Testis (tissue), 5 donors: Measurements from ENCODE around the gene ZFP36L1. TPM values are rescaled to one million over a fixed set of nuclear protein-coding genes. Genes with fewer than 3 reads are reported as not detected.
A peak's percentile ranks its signal among the peaks of the same experiment; 100 is the strongest.

ENCODE experiments used
- DNase-seq: peaks from one replicate; pipeline ENCODE4 v3.0.0-alpha.2; 2019
- H3K27ac ChIP-seq, 2 donors: fragments of 200-600 bp; sonication (generic); one replicate each; pipeline ENCODE4 v1.5.1; 2019
- H3K27me3 ChIP-seq: fragments of 200-600 bp; sonication (generic); one replicate; pipeline ENCODE4 v1.5.1; 2019
- H3K36me3 ChIP-seq: fragments of 200-600 bp; sonication (generic); one replicate; pipeline ENCODE4 v1.5.1; 2017; ENCODE audit warnings: low read depth; ENCODE audit errors: missing control alignments
- H3K4me1 ChIP-seq: fragments of 200-600 bp; sonication (generic); one replicate; pipeline ENCODE4 v1.5.1; 2019
- H3K4me3 ChIP-seq, 2 donors: fragments of 200-600 bp; sonication (generic); one replicate each; pipeline ENCODE4 v1.5.1; 2017 to 2019
- H3K9me3 ChIP-seq: fragments of 200-600 bp; sonication (generic); one replicate; pipeline ENCODE4 v1.5.1; 2017
- POLR2A ChIP-seq: fragments of 450-650 bp; IDR thresholded peaks from one replicate; pipeline ENCODE4 v1.6.1; 2017; ENCODE audit warnings: antibody characterized with exemption, mild to moderate bottlenecking, moderate library complexity
- WGBS, 2 donors: methylation state at CpG; one replicate each; pipeline ENCODE4 v1.1.5; 2018; 5-methylcytosine and 5-hydroxymethylcytosine counted together
- intact Hi-C: fragments of 100-400 bp; cut with DNase I; formaldehyde crosslinking; loops from one replicate; pipeline ENCODE4 v1.15.1; 2023; ENCODE audit warnings: low total_unique reads
- long read RNA-seq, 2 donors: transcript quantifications; one replicate each; lab custom pipeline, GENCODE V29; 2026
- polyA plus RNA-seq: library from polyadenylated mRNA; stranded (reverse); fragments of 350-450 nt; fragmentation: Illumina TruSeq; extraction: RNeasy Lipid Tissue Mini Kit (QIAGEN cat#74804); gene quantifications from one replicate; pipeline ENCODE4 v1.2.3, GENCODE V29; 2014; ENCODE audit warnings: low read depth, low replicate concordance; ENCODE audit not compliant: insufficient read depth
- total RNA-seq, 2 donors: library from RNA; depleted of rRNA; stranded (reverse); fragments of >200 nt; gene quantifications; one replicate each; pipeline ENCODE4 v1.2.3, GENCODE V29; 2016
- TF ChIP-seq, protein P1 (sequence below), 3 experiments: fragments of 450-650 bp in 2 of 3; fragments of 200-600 bp in 1 of 3; sonication (generic) in 1 of 3; IDR thresholded peaks; one replicate each; pipeline ENCODE4 v1.5.1; 2016 to 2019; ENCODE audit warnings: antibody characterized with exemption in 3 of 3, mild to moderate bottlenecking in 2 of 3, moderate library complexity in 1 of 3

The ZFP36L1 gene, protein sequence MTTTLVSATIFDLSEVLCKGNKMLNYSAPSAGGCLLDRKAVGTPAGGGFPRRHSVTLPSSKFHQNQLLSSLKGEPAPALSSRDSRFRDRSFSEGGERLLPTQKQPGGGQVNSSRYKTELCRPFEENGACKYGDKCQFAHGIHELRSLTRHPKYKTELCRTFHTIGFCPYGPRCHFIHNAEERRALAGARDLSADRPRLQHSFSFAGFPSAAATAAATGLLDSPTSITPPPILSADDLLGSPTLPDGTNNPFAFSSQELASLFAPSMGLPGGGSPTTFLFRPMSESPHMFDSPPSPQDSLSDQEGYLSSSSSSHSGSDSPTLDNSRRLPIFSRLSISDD
- total RNA-seq (100 to 1,000 TPM; 176 to 301 TPM), polyA plus RNA-seq (120 TPM)
- long read RNA-seq, donor 1, transcript ZFP36L1-202 (2 exons, 3,190 nt): major isoform, 369 of 379 reads
- long read RNA-seq, donor 1, partial matches to known transcripts: 0 of 379 reads
- long read RNA-seq, donor 1, other reads (novel, unspliced or antisense): 9 of 379 reads
- long read RNA-seq, donor 2, transcript ZFP36L1-202 (2 exons, 3,190 nt): major isoform, 160 of 161 reads
- long read RNA-seq, donor 2, partial matches to known transcripts: 0 of 161 reads
- long read RNA-seq, donor 2, other reads (novel, unspliced or antisense): 0 of 161 reads

DNA sequence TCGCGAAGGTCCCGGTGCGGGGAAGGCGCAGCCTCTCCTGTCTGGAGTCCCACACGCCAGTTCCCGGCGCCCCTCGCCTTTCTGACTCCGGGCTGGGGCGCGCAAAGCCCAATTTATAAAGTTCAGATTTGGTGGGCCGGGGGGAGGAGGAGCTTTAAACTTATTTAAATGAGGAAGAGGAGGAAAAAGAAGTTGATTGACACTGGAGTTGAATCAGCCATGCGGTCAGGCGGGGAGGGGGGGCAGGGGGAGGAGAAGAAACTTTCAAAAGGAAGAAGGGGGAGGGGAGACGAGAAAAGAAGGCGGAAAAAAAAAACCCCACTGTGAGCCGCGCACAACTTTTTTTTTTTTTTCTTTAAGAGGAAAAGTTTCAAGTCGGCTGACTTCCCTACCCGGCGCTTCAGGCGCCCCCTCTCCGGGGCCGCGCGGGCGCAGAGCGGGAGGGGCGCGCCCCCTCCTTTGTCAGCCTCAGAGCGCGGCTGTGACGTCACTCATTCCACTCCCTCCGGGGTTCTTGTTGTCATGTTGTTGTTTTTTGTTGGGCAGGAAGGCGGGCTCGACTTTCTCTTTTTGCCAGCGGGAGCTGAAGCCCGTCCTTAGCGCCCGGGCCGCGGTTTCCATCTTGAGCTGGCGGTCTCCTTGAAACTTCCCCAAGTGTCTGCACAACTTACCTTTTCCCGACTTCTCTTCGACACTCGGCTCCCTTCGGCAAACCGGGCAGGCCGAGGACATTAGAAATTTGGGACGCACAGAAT is at the start of gene ZFP36L1:
Gene ZFP36L1, minus strand, starts transcription at position 89 of the 755 bp plus-strand sequence. CDS start 129 bp downstream, outside the sequence.
- WGBS, 2 donors: 0 to 1% methylated on average over 51 of the region's 51 CpGs
- Histone ChIP-seq H3K4me1 (peaks cover 12% of the 10 kb centered on the region), H3K9me3 (no peaks in the 10 kb centered on the region), H3K4me3 (peak within 1 kb of the TSS; percentile 81 to 92), H3K27ac (peak within 1 kb of the TSS; percentile 99 to 100), H3K27me3 (no peaks in the 10 kb centered on the region), H3K36me3 (no peaks in the 10 kb centered on the region)
- intact Hi-C loops: loop anchor here (10.0 kb wide), 1 partner anchor 248 kb away; no protein-coding TSS in a partner anchor
- TF ChIP-seq POLR2A: peak; percentile 100
- TF ChIP-seq, protein P1, sequence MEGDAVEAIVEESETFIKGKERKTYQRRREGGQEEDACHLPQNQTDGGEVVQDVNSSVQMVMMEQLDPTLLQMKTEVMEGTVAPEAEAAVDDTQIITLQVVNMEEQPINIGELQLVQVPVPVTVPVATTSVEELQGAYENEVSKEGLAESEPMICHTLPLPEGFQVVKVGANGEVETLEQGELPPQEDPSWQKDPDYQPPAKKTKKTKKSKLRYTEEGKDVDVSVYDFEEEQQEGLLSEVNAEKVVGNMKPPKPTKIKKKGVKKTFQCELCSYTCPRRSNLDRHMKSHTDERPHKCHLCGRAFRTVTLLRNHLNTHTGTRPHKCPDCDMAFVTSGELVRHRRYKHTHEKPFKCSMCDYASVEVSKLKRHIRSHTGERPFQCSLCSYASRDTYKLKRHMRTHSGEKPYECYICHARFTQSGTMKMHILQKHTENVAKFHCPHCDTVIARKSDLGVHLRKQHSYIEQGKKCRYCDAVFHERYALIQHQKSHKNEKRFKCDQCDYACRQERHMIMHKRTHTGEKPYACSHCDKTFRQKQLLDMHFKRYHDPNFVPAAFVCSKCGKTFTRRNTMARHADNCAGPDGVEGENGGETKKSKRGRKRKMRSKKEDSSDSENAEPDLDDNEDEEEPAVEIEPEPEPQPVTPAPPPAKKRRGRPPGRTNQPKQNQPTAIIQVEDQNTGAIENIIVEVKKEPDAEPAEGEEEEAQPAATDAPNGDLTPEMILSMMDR (IDR thresholded peaks at IDR 0.05): peak in 1 of 3 experiments; percentile 10
- peak; percentile 96 for DNase-seq

DNA sequence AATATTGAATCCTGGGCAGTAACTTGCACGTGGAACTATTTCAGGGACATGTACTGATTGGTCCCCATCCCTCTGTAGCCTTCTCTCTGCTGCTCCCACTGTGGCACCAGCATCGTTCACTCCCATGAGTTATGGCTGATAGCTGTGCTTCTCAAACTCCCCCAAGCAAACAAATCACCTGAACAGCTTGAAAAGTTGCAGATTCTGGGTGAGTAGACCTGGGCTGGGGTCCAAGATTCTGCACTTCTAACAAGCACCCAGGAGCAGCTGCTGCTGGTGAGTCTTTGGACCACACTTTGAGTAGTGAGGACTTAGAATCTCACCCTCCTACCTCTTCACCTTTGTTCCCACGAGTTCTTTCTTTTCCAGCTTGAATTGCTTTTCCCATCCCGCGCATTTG is 49.4 kb upstream of the ZFP36L1 start:
- Histone ChIP-seq H3K27me3 (no peaks in the 10 kb centered on the region), H3K4me1 (peaks cover 5% of the 10 kb centered on the region), H3K36me3 (no peaks in the 10 kb centered on the region), H3K4me3 (no peak overlapping the region), H3K9me3 (no peaks in the 10 kb centered on the region), H3K27ac (no peak overlapping the region)
- 64 to 76% methylated on average over 4 to 5 of the region's 5 CpGs for WGBS, 2 donors
- no peak for TF ChIP-seq POLR2A
- TF ChIP-seq, protein P1 (IDR thresholded peaks at IDR 0.05): no peak
- no peak for DNase-seq
- intact Hi-C loops: no loop called here

DNA sequence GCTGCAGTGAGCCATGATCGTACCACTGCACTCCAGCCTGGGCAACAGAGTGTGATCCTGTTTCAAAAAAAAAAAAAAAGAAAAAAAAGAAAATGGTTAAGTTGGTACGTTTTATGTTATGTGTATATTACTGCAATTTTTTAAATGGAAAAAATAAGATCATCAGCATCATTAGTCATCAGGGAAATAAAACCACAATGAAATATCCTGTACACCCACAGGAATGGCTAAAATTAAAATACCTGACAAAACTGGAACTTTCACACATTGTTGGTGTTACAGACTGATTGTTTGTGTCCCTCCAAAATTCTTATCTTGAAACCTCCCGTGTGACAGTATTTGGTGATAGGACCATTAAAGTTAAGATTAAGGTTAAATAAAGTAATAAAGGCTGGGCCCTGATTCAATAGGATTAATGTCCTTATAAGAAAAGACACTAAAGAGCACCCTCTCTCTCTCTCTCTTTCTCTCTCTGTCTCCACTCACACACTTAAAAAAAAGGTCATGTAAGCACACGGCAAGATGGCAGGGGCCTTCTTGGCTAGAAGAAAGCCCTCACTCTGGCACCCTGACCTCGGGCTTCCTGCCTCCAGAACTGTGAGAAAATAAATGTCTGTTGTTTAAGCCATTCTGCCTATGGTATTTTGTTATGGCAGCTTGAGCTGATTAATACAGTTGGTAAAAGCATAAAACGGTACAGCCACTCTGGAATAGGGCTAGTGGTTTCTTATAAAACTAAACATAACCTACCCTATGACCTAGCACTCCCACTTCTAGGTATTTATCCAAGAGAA is 48.3 kb upstream of the ZFP36L1 start:
- intact Hi-C loops: no loop called here
- peaks cover 5% of the 10 kb centered on the region for H3K4me1 ChIP-seq
- 66 to 72% methylated on average over 6 of the region's 6 CpGs for WGBS, 2 donors
- DNase-seq: no peak
- no peak overlapping the region for H3K4me3 ChIP-seq
- no peaks in the 10 kb centered on the region for H3K36me3 ChIP-seq
- no peaks in the 10 kb centered on the region for H3K27me3 ChIP-seq
- no peak for TF ChIP-seq POLR2A
- TF ChIP-seq, protein P1 (IDR thresholded peaks at IDR 0.05): no peak
- no peaks in the 10 kb centered on the region for H3K9me3 ChIP-seq
- no peak overlapping the region for H3K27ac ChIP-seq

DNA sequence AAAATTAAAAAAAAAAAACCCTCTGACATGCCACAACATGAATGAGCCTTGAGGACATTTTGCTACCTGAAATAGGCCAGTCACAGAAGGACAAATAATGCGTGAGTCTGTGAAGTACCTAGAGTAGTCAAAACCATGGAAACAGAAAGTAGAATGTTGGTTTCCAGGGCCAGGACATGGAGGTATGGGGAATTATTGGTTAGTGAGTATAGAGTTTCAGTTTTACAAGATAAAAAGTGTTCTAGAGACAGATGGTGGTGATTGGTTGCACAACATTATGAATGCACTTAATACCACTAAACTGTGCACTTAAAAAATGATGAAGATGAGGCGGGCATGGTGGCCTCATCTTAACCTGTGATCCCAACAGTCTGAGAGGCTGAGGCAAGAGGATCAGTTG is 47.6 kb upstream of the ZFP36L1 start:
- TF ChIP-seq, protein P1 (IDR thresholded peaks at IDR 0.05): no peak
- TF ChIP-seq POLR2A: no peak
- intact Hi-C loops: no loop called here
- Histone ChIP-seq H3K4me3 (no peak overlapping the region), H3K27ac (no peak overlapping the region), H3K27me3 (no peaks in the 10 kb centered on the region), H3K36me3 (no peaks in the 10 kb centered on the region), H3K9me3 (no peaks in the 10 kb centered on the region), H3K4me1 (peaks cover 5% of the 10 kb centered on the region)
- no peak for DNase-seq
- 98 to 100% methylated on average over 2 of the region's 2 CpGs for WGBS, 2 donors
